ENCODE measurements around the gene VASH1. TPM values are rescaled to one million over a fixed set of nuclear protein-coding genes. Genes with fewer than 3 reads are reported as not detected.

The VASH1 gene
- total RNA-seq, 1 experiment from 2014 or later = 4.3 TPM

GRCh38 chr14:76793956-76794355, 32.7 kb downstream of the VASH1 start:
- Histone ChIP-seq H3K27me3 (ENCODE audit: insufficient read depth, low read depth) (no peaks in the 10 kb centered on the region), H4K20me1 (ENCODE audit: insufficient read depth) (no peaks in the 10 kb centered on the region), H3K4me1 (replicated peaks; ENCODE audit: insufficient read depth) (no peaks in the 10 kb centered on the region), H3F3A (ENCODE audit: insufficient read depth, low read depth) (no peaks in the 10 kb centered on the region), H3K4me3 (no peak overlapping the region), H3K79me2 (ENCODE audit: low read depth) (no peaks in the 10 kb centered on the region), H3K27ac (no peak overlapping the region), H3K4me2 (no peak overlapping the region), H3K9me3 (ENCODE audit: insufficient read depth, low read depth) (no peaks in the 10 kb centered on the region), H2AFZ (no peak overlapping the region), H3K9me2 (ENCODE audit: insufficient read depth) (no peaks in the 10 kb centered on the region), H3K36me3 (ENCODE audit: low read depth) (0 out of 2 replicates have a peak, but pooled peaks cover 14% of the 10 kb centered on the region)
- intact Hi-C loops (cut with micrococcal nuclease; ENCODE audit: unreplicated experiment) = no loop called here
- BruUV-seq (replicated peaks) = no TSS peak
- DNase-seq = no peak
- TF ChIP-seq CTCF (conservative IDR thresholded peaks at IDR 0.05) = no peak
- TF ChIP-seq EZH2 (IDR thresholded peaks at IDR 0.05; ENCODE audit: low read depth) = no peak
- ChIA-PET POLR2A (ENCODE audit: unreplicated experiment) (no interaction called here), CTCF (no interaction called here)

DNA sequence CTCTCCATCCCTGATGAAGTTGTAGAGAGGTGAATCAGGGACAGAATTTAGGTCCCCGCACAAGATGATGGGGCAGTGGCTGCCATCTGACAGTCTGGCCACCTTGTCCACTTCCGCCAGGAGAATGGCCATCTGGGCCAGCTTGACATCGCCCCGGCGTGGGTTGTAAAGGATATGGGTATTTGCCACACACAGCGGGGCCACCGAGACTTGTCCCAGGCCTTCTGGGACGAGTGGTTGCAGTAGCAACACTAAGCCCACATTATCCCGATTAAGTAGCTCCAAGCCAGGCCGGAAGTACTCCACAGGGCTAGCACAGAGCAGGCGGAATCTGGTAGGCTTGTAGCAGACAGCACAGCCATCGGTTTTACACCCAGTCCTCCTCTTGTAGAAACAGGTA, 45.2 kb downstream of the VASH1 start:
- Histone ChIP-seq H3K36me3 (ENCODE audit: low read depth) (peaks cover 7% of the 10 kb centered on the region), H4K20me1 (ENCODE audit: insufficient read depth) (peaks cover 5% of the 10 kb centered on the region), H3K4me3 (no peak overlapping the region), H3K27me3 (ENCODE audit: insufficient read depth, low read depth) (no peaks in the 10 kb centered on the region), H3K9me2 (ENCODE audit: insufficient read depth) (no peaks in the 10 kb centered on the region), H2AFZ (no peak overlapping the region), H3K27ac (no peak overlapping the region), H3K79me2 (ENCODE audit: low read depth) (peaks cover 10% of the 10 kb centered on the region), H3K4me2 (no peak overlapping the region), H3F3A (ENCODE audit: insufficient read depth, low read depth) (no peaks in the 10 kb centered on the region), H3K9me3 (ENCODE audit: insufficient read depth, low read depth) (no peaks in the 10 kb centered on the region), H3K4me1 (replicated peaks; ENCODE audit: insufficient read depth) (peaks cover 11% of the 10 kb centered on the region)
- TF ChIP-seq EZH2 (IDR thresholded peaks at IDR 0.05; ENCODE audit: low read depth) = no peak
- no peak for TF ChIP-seq CTCF (conservative IDR thresholded peaks at IDR 0.05)
- BruUV-seq (replicated peaks) = no TSS peak
- DNase-seq = no peak
- ChIA-PET POLR2A (ENCODE audit: unreplicated experiment) (interaction anchor here (0.7 kb wide), 1 partner anchor 458 kb away, joined by 4 read pairs; no protein-coding TSS in a partner anchor), CTCF (no interaction called here)
- intact Hi-C loops (cut with micrococcal nuclease; ENCODE audit: unreplicated experiment) = no loop called here

- Histone ChIP-seq H3K4me1 (replicated peaks; ENCODE audit: insufficient read depth) (peaks cover 14% of the 10 kb centered on the region), H4K20me1 (ENCODE audit: insufficient read depth) (peaks cover 5% of the 10 kb centered on the region), H3K4me2 (no peak overlapping the region), H3K36me3 (ENCODE audit: low read depth) (peaks cover 3% of the 10 kb centered on the region; the same call in 1 of the 2 replicates), H3K27me3 (ENCODE audit: insufficient read depth, low read depth) (no peaks in the 10 kb centered on the region), H3K4me3 (no peak overlapping the region), H3F3A (ENCODE audit: insufficient read depth, low read depth) (peaks cover 2% of the 10 kb centered on the region; the same call in 1 of the 2 replicates), H2AFZ (no peak overlapping the region), H3K27ac (no peak overlapping the region), H3K9me2 (ENCODE audit: insufficient read depth) (no peaks in the 10 kb centered on the region), H3K9me3 (ENCODE audit: insufficient read depth, low read depth) (no peaks in the 10 kb centered on the region), H3K79me2 (ENCODE audit: low read depth) (peaks cover 16% of the 10 kb centered on the region)
- ChIA-PET POLR2A (ENCODE audit: unreplicated experiment) (no interaction called here), CTCF (no interaction called here)
- no peak for DNase-seq
- no peak for TF ChIP-seq CTCF (conservative IDR thresholded peaks at IDR 0.05)
- no peak for TF ChIP-seq EZH2 (IDR thresholded peaks at IDR 0.05; ENCODE audit: low read depth)
- no TSS peak for BruUV-seq (replicated peaks)
- intact Hi-C loops (cut with micrococcal nuclease; ENCODE audit: unreplicated experiment) = no loop called here
Measured at GRCh38 chr14:76808011-76808410, 46.7 kb downstream of the VASH1 start.
